ENCODE results near the gene ARHGAP8. TPM values are rescaled to one million over a fixed set of nuclear protein-coding genes. Genes with fewer than 3 reads are reported as not detected.

Gene ARHGAP8
- total RNA-seq, 3 donors from 2014 or later = 25.0 to 74.6 (median 43.7) TPM

DNA sequence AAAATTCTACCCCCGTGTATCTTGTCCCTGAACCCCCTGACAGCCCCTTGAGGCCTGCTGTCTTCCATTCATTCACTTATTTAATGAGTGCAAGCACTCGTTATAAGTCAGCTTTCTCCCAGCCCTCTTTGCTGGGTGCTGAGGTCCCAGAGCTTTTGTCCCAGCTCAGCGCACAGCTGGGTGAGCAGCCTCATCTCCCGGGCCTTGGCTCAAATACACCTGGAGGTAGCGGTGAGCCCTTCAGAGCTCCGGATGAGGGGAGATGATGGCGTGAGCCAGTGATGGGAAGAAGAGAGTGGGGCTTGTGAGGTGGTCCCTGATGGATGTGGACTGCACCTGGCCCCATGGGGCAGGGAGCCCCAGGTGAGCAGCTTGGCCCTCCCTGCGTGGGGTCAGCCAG, 18.1 kb upstream of the ARHGAP8 start:
- no peaks in the 10 kb centered on the region for H3K9me3 ChIP-seq
- ATAC-seq = no peak
- no peak for TF ChIP-seq CTCF (IDR thresholded peaks at IDR 0.05)
- intact Hi-C loops (cut with DNase I, micrococcal nuclease) = loop anchor here in 1 of 2 donors (2.0 kb wide), 1 partner anchor 37 kb away; no protein-coding TSS in a partner anchor
- no peak for DNase-seq
- no peak overlapping the region for H3K4me3 ChIP-seq
- H3K36me3 ChIP-seq (ENCODE audit: low read depth) = no peaks in the 10 kb centered on the region
- H3K4me1 ChIP-seq (ENCODE audit: low read depth) = peaks cover 9% of the 10 kb centered on the region

GRCh38 chr22:44734801-44735517, 17.4 kb upstream of the ARHGAP8 start:
- intact Hi-C loops (cut with DNase I, micrococcal nuclease) = loop anchor here (2.0 to 5.0 kb wide), 2 partner anchors 38 kb away; no protein-coding TSS in a partner anchor
- H3K4me3 ChIP-seq = no peak overlapping the region
- no peak for ATAC-seq
- H3K36me3 ChIP-seq (ENCODE audit: low read depth) = no peaks in the 10 kb centered on the region
- TF ChIP-seq CTCF (IDR thresholded peaks at IDR 0.05) = no peak
- H3K4me1 ChIP-seq (ENCODE audit: low read depth) = peaks cover 6% of the 10 kb centered on the region
- no peaks in the 10 kb centered on the region for H3K9me3 ChIP-seq
- DNase-seq = no peak

DNA sequence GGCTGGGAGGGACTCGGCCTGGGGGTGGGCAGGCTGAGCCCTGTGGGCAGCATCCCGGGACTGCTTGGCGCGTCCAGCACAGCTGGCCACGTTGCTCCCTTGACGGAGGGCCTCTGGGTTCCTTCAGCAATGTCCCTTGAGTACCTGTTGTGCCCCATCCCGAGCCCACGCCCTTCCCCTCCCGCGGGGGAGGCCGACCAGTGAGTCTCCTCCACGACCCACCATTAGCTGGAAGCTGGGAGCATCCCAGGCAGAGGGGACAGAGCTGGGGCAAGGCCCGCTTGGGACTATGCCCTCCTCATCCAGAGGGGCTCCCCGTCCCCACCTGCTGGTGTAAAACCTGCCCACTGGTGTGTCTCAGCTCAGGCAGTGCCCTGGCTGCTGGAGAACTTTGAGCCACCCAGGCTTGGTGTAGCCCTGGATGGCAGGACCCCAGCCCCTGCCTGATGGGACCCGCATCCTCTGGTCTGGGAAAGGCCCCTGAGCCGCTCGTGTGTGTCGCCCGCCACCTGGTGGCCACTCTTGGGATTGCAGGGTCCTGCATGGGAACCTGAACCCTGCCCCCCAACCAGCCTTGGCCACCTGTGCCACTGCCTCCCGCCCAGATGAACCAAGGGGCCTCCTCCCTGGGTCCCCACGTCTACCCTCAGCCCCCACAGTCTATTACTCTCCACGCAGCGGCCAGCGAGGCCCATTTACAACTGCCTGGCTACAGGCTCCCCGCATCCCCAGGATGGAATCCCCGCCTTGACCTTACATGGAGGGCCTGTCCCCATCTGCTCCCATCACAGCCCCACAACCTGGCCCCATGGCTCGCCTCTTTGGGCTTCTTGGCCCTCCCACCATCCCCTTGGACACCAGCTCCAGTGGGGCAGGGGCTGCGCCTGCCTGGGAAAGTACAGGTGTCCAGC, 16.6 kb upstream of the ARHGAP8 start:
- peak; percentile 99 for TF ChIP-seq CTCF (IDR thresholded peaks at IDR 0.05)
- Histone ChIP-seq H3K9me3 (no peaks in the 10 kb centered on the region), H3K36me3 (ENCODE audit: low read depth) (no peaks in the 10 kb centered on the region), H3K4me3 (no peak overlapping the region), H3K4me1 (ENCODE audit: low read depth) (peaks cover 6% of the 10 kb centered on the region)
- DNase-seq (peak; percentile 81 to 94 (median 89)), ATAC-seq (peak; percentile 72)
- intact Hi-C loops (cut with DNase I, micrococcal nuclease) = loop anchor here (2.0 to 5.0 kb wide), 2 partner anchors 38 to 39 kb away; no protein-coding TSS in a partner anchor

DNA sequence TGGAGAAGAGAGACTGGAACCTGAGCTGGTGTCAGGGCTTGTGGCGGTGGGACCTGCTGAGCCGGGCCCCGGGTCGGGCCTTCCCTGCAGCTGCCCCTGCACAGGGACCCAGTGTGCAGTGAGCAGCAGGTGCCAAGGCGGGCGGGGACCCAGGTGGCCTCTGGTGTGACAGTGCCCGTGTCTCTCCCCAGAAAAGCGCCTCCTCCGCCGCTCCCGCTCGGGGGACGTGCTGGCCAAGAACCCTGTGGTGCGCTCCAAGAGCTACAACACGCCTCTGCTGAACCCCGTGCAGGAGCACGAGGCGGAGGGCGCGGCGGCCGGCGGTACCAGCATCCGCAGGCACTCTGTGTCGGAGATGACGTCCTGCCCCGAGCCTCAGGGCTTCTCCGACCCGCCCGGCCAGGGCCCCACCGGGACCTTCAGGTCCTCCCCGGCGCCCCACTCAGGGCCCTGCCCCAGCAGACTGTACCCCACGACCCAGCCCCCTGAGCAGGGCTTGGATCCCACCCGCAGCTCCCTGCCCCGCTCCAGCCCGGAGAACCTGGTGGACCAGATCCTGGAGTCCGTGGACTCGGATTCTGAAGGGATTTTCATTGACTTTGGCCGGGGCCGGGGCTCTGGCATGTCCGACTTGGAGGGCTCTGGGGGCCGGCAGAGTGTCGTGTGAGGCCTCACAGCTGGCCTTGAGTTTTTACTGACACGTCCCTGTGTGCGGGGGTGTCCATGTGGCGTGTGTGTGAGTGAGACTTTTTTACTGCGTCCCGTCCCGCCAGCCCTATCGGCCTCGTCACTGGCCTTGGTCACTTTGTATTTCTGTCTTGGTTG, 15.6 kb upstream of the ARHGAP8 start:
- H3K4me3 ChIP-seq = no peak overlapping the region
- TF ChIP-seq CTCF (IDR thresholded peaks at IDR 0.05) = no peak
- peaks cover 6% of the 10 kb centered on the region for H3K4me1 ChIP-seq (ENCODE audit: low read depth)
- DNase-seq = peak in 1 of 3 donors; percentile 59
- peak; percentile 3 for ATAC-seq
- intact Hi-C loops (cut with DNase I, micrococcal nuclease) = loop anchor here in 1 of 2 donors (5.0 kb wide), 1 partner anchor 39 kb away; no protein-coding TSS in a partner anchor
- H3K36me3 ChIP-seq (ENCODE audit: low read depth) = no peaks in the 10 kb centered on the region
- no peaks in the 10 kb centered on the region for H3K9me3 ChIP-seq
